Adrenal gland (tissue), 12 donors: ENCODE results near the gene DNAJC1. TPM values are rescaled to one million over a fixed set of nuclear protein-coding genes. Genes with fewer than 3 reads are reported as not detected.

ENCODE experiments used
- DNase-seq, 7 donors: peaks; one replicate each; pipeline ENCODE4 v3.0.0-alpha.2; 2019 to 2020
- H3K27ac ChIP-seq, 5 donors: fragments of 200-600 bp; sonication (generic) in 4 of 5; 1 replicate in 3 of 5; 2 replicates in 2 of 5; pipeline versions ENCODE4 v1.5.1 to v1.8.0; 2016 to 2020; ENCODE audit warnings: mild to moderate bottlenecking in 1 of 5
- H3K27me3 ChIP-seq: fragments of 200-600 bp; 2 replicates; pipeline ENCODE4 v1.8.0; 2021
- H3K36me3 ChIP-seq, 2 donors: fragments of 200-600 bp; replicated peaks in 1 of 2; 1 replicate in 1 of 2; 2 replicates in 1 of 2; pipeline versions ENCODE4 v1.5.1 to v1.8.0; 2018 to 2022
- H3K4me1 ChIP-seq, 2 donors: fragments of 200-600 bp; replicated peaks in 1 of 2; 1 replicate in 1 of 2; 2 replicates in 1 of 2; pipeline versions ENCODE4 v1.5.1 to v1.8.0; 2018 to 2021
- H3K4me3 ChIP-seq, 4 donors: fragments of 200-600 bp; sonication (generic) in 3 of 4; one replicate each; pipeline ENCODE4 v1.5.1; 2016 to 2018
- H3K9me3 ChIP-seq, 3 donors: fragments of 200-600 bp; sonication (generic) in 1 of 3; replicated peaks in 1 of 3; 1 replicate in 2 of 3; 2 replicates in 1 of 3; pipeline versions ENCODE4 v1.5.1 to v1.8.0; 2016 to 2021
- POLR2A ChIP-seq, 2 donors: fragments of 450-650 bp; IDR thresholded peaks; one replicate each; pipeline ENCODE4 v1.6.1; 2017; ENCODE audit warnings: antibody characterized with exemption in 2 of 2, mild to moderate bottlenecking in 2 of 2, moderate library complexity in 1 of 2
- WGBS, 4 donors: extraction: QIAGEN DNeasy Blood & Tissue Kit in 2 of 4; methylation state at CpG; one replicate each; pipeline versions ENCODE4 v1.1.5 to v1.1.7; 2013 to 2017; 5-methylcytosine and 5-hydroxymethylcytosine counted together
- intact Hi-C, 2 donors: fragments of 100-400 bp; cut with DNase I; formaldehyde crosslinking; loops; one replicate each; pipeline versions ENCODE4 v1.14.1 to v1.15.0; 2022 to 2023
- polyA plus RNA-seq, 3 donors: library from polyadenylated mRNA; stranded (reverse); fragments of 200-250 nt in 2 of 3; fragments of 350-450 nt in 1 of 3; fragmentation: Illumina TruSeq in 1 of 3; extraction: RNeasy Lipid Tissue Mini Kit (QIAGEN cat#74804) in 1 of 3; gene quantifications; one replicate each; pipeline ENCODE4 v1.2.3, GENCODE V29; 2013 to 2014
- total RNA-seq, 9 donors: library from RNA; depleted of rRNA in 4 of 9; stranded (reverse); fragments of >200 nt in 4 of 9; fragments of 120-200 nt in 1 of 9; fragmentation: NEBNext Ultra II Directional in 1 of 9; extraction: Animal tissue kit (Norgen Biotek cat#: 25700) in 1 of 9; gene quantifications; one replicate each; pipeline versions ENCODE4 v1.1.0 to v1.2.4, GENCODE V29; 2013 to 2023
- TF ChIP-seq, protein P1 (sequence below), 6 experiments: fragments of 450-650 bp in 4 of 6; fragments of 200-600 bp in 2 of 6; sonication (generic) in 1 of 6; IDR thresholded peaks; 1 replicate in 5 of 6; 2 replicates in 1 of 6; pipeline versions ENCODE4 v1.5.1 to v1.8.0; 2016 to 2021; ENCODE audit warnings: antibody characterized with exemption in 6 of 6, mild to moderate bottlenecking in 2 of 6, moderate library complexity in 1 of 6
- donor health status: healthy with polysubstance abuse.
- donor health status: Bipolar disorder and iron deficiency.
- donor health status: DM: yes; HTN: yes; CAD: no.
- donor health status: DM: no; HTN: no; CAD: no.
- donor health status: DM: no; HTN: no; CAD: no.
- donor health status: DM: yes; HTN: yes; CAD: no.

The DNAJC1 gene
- total and polyA plus RNA-seq, 12 donors: 11.0 to 84.4 (median 36.8) TPM

DNA sequence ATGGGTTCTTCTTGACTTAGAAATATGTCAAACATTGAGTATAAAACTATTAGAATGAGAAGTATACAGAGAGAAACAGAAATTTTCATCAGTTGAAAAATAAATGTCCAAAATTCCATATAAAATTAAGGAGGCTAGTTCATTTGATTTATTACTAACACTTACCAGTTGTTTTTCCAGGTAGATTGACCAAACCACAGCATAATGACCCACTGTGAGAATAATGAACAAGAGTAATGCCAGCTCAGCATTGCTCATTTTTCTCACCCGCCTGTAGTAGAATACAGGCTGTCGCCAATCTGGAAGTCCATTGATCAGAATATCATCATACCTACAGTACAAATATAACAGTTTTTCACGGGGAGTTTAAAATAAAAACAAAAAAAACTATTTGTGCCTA is 82.9 kb downstream of the DNAJC1 start:
- H3K27me3 ChIP-seq: no peaks in the 10 kb centered on the region
- H3K36me3 ChIP-seq: no peaks in the 10 kb centered on the region
- H3K4me1 ChIP-seq: no peaks in the 10 kb centered on the region
- H3K27ac ChIP-seq: no peak overlapping the region
- no peak overlapping the region for H3K4me3 ChIP-seq
- intact Hi-C loops: no loop called here
- peaks cover 0 to 8% (median 0%) of the 10 kb centered on the region in 3 donors for H3K9me3 ChIP-seq
- TF ChIP-seq POLR2A (IDR thresholded peaks at IDR 0.05): no peak
- TF ChIP-seq, protein P1, sequence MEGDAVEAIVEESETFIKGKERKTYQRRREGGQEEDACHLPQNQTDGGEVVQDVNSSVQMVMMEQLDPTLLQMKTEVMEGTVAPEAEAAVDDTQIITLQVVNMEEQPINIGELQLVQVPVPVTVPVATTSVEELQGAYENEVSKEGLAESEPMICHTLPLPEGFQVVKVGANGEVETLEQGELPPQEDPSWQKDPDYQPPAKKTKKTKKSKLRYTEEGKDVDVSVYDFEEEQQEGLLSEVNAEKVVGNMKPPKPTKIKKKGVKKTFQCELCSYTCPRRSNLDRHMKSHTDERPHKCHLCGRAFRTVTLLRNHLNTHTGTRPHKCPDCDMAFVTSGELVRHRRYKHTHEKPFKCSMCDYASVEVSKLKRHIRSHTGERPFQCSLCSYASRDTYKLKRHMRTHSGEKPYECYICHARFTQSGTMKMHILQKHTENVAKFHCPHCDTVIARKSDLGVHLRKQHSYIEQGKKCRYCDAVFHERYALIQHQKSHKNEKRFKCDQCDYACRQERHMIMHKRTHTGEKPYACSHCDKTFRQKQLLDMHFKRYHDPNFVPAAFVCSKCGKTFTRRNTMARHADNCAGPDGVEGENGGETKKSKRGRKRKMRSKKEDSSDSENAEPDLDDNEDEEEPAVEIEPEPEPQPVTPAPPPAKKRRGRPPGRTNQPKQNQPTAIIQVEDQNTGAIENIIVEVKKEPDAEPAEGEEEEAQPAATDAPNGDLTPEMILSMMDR (IDR thresholded peaks at IDR 0.05): no peak
- 97 to 99% (median 98%) methylated on average over 3 of the region's 3 CpGs for WGBS, 4 donors
- no peak for DNase-seq

DNA sequence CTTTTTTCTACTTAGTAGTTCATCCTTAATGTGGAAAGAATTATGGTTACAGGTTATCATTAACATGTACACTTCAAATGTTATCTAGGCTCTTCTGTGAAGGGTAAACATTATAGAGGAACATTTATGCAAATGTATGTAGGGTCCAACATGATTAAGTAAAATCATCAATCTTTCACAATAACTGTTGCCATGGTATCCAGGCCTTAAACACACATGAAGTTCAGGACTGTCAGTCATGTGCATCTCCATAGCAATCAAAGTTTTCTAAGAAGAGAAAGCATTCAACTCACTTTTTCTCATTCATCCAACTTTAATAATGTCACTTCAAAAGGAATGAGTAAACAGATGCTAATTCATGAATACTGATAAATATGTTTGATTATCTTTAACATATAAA is 83.6 kb downstream of the DNAJC1 start:
- intact Hi-C loops: no loop called here
- no peak overlapping the region for H3K27ac ChIP-seq
- H3K4me3 ChIP-seq: no peak overlapping the region
- peaks cover 0 to 8% (median 0%) of the 10 kb centered on the region in 3 donors for H3K9me3 ChIP-seq
- TF ChIP-seq, protein P1 (IDR thresholded peaks at IDR 0.05): no peak
- TF ChIP-seq POLR2A (IDR thresholded peaks at IDR 0.05): no peak
- H3K36me3 ChIP-seq: no peaks in the 10 kb centered on the region
- H3K27me3 ChIP-seq: no peaks in the 10 kb centered on the region
- DNase-seq: no peak
- H3K4me1 ChIP-seq: no peaks in the 10 kb centered on the region

DNA sequence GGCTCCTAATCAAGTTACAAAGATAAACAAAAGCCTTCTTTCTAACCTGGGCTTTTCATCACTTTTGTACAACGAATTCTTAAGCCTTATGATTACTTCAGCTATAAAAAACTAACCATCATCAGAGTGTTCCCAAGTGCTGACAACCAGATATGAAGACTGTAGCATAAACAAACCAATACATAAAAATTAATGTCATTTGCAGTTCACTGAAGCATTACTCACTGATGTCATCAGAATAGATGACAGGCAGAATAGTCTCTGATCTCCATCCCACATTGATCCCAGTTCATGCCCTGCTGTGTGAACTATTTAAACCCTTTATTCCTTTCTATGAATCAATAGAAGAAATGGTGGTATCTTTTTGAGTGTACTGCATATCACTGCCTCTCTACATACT is 84.4 kb downstream of the DNAJC1 start:
- H3K27me3 ChIP-seq: no peaks in the 10 kb centered on the region
- no peak for DNase-seq
- 73 to 85% (median 77%) methylated on average over 1 of the region's 1 CpG for WGBS, 4 donors
- H3K4me3 ChIP-seq: no peak overlapping the region
- no peaks in the 10 kb centered on the region for H3K36me3 ChIP-seq
- intact Hi-C loops: no loop called here
- H3K9me3 ChIP-seq: peaks cover 0 to 8% (median 0%) of the 10 kb centered on the region in 3 donors
- no peaks in the 10 kb centered on the region for H3K4me1 ChIP-seq
- no peak for TF ChIP-seq POLR2A (IDR thresholded peaks at IDR 0.05)
- TF ChIP-seq, protein P1 (IDR thresholded peaks at IDR 0.05): no peak
- no peak overlapping the region for H3K27ac ChIP-seq

DNA sequence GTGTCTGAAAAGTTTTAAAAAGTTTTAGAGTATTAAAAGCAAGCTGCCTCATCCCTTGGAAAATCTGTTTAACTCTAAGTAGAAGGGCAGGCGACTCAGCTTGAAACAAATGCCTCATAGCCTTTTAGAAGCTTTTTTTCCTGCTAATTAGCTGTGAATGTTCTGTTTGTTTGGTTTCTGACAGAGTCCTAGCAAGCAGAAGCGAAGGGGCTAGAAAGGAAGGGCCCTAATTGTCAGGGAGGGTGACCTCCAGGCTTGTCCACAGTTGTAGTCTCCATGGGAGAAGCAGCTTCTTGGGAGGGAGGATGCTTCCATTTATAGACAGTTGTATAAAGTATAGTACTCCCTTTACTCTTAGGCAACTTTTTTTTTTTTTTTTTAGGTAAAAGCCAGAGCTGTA is 90.9 kb downstream of the DNAJC1 start:
- Histone ChIP-seq H3K4me1 (no peaks in the 10 kb centered on the region), H3K9me3 (peaks cover 0 to 3% (median 0%) of the 10 kb centered on the region in 3 donors), H3K27me3 (no peaks in the 10 kb centered on the region), H3K4me3 (no peak overlapping the region), H3K27ac (no peak overlapping the region), H3K36me3 (no peaks in the 10 kb centered on the region)
- intact Hi-C loops: no loop called here
- 88 to 92% (median 91%) methylated on average over 2 of the region's 2 CpGs for WGBS, 4 donors
- TF ChIP-seq POLR2A (IDR thresholded peaks at IDR 0.05): no peak
- TF ChIP-seq, protein P1 (IDR thresholded peaks at IDR 0.05): no peak
- no peak for DNase-seq
